ENCODE data around the gene STAMBP. TPM values are rescaled to one million over a fixed set of nuclear protein-coding genes. Genes with fewer than 3 reads are reported as not detected.

The STAMBP gene
- total RNA-seq, 3 donors from 2014 or later = 26.1 to 32.5 (median 32.4) TPM

DNA sequence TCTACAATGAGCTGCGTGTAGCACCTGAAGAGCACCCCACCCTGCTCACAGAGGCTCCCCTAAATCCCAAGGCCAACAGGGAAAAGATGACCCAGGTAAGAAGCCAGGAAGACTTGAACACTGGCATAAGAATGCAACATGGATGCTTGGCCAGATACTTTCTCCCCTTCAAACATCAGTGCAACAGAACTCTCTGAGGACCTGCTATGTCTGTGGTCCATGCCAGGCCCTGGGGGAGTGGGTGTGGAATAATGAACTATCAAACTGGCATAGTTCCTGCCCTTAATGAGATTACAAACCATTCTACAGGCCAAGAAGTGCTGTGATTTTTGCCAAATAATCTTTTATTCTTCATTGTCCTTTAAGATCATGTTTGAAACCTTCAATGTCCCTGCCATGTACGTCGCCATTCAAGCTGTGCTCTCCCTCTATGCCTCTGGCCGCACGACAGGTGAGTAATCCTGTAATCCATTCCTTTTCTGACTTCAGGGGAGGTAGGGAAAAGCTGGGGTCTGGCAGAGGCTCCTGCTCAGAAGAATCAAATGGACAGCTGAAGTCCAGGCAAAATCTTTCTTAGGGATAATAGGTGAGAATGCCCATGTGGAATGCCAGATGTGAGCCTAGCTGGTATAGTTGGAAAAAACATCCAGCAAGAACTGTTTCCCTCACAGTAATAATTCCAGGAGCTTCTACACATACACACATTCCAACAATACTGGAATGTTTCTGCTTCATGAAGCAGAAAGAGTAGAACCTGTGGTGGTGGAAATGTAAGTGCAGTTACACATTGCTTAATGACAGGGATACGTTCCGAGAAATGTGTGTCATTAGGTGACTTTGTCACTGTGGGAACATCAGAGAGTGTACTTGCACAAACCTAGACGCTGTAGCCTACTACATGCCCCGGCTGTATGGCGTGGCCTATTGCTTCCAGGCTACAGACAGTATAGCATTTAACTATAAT lies 80.2 kb downstream of the STAMBP start:
- Histone ChIP-seq H3K4me1 (no peaks in the 10 kb centered on the region), H3K4me3 (no peak overlapping the region), H3K27me3 (no peaks in the 10 kb centered on the region), H3K27ac (peak overlapping the region in 1 of 2 donors; percentile 19), H3K36me3 (no peaks in the 10 kb centered on the region), H3K9me3 (no peaks in the 10 kb centered on the region)
- TF ChIP-seq, protein P1, sequence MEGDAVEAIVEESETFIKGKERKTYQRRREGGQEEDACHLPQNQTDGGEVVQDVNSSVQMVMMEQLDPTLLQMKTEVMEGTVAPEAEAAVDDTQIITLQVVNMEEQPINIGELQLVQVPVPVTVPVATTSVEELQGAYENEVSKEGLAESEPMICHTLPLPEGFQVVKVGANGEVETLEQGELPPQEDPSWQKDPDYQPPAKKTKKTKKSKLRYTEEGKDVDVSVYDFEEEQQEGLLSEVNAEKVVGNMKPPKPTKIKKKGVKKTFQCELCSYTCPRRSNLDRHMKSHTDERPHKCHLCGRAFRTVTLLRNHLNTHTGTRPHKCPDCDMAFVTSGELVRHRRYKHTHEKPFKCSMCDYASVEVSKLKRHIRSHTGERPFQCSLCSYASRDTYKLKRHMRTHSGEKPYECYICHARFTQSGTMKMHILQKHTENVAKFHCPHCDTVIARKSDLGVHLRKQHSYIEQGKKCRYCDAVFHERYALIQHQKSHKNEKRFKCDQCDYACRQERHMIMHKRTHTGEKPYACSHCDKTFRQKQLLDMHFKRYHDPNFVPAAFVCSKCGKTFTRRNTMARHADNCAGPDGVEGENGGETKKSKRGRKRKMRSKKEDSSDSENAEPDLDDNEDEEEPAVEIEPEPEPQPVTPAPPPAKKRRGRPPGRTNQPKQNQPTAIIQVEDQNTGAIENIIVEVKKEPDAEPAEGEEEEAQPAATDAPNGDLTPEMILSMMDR (IDR thresholded peaks at IDR 0.05) = no peak
- TF ChIP-seq POLR2A (IDR thresholded peaks at IDR 0.05) (no peak), POLR2AphosphoS5 (IDR thresholded peaks at IDR 0.05) (no peak)
- DNase-seq (ENCODE audit: low spot score in 2 of 2) = no peak
- intact Hi-C loops (cut with DNase I; ENCODE audit: low total_unique reads) = no loop called here

DNA sequence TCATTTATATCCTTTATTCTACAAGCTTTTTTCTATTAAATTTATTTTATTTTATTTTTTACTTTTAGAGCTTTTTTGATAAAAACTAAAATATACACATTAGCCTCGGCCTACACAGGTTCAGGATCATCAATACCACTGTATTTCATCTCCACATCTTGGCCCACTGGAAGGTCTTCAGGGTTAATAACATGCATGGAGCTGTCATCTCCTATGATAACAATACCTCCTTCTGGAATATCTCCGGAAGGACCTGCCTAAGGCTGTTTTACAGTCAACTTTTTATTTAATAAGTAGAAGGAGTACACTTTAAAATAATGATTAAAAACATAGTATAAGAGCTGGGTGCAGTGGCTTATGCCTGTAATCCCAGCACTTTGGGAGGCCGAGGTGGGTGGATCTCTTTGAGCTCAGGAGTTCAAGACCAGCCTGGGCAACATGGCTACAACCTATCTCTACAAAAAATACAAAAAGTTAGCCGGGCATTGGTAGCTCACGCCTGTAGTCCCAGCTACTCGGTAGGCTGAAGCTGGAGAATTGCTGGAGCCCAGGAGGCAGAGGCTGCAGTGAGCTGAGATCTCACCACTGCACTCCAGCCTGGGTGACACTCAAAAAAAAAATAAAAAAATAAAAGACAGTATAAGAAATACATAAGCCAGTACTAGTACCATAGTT lies 82.2 kb downstream of the STAMBP start:
- H3K9me3 ChIP-seq = no peaks in the 10 kb centered on the region
- TF ChIP-seq, protein P1 (IDR thresholded peaks at IDR 0.05) = no peak
- TF ChIP-seq POLR2AphosphoS5 (IDR thresholded peaks at IDR 0.05) (no peak), POLR2A (IDR thresholded peaks at IDR 0.05) (no peak)
- DNase-seq (ENCODE audit: low spot score in 2 of 2) = no peak
- H3K4me3 ChIP-seq = no peak overlapping the region
- H3K27ac ChIP-seq = no peak overlapping the region
- H3K4me1 ChIP-seq = no peaks in the 10 kb centered on the region
- no peaks in the 10 kb centered on the region for H3K36me3 ChIP-seq
- H3K27me3 ChIP-seq = no peaks in the 10 kb centered on the region
- intact Hi-C loops (cut with DNase I; ENCODE audit: low total_unique reads) = no loop called here

DNA sequence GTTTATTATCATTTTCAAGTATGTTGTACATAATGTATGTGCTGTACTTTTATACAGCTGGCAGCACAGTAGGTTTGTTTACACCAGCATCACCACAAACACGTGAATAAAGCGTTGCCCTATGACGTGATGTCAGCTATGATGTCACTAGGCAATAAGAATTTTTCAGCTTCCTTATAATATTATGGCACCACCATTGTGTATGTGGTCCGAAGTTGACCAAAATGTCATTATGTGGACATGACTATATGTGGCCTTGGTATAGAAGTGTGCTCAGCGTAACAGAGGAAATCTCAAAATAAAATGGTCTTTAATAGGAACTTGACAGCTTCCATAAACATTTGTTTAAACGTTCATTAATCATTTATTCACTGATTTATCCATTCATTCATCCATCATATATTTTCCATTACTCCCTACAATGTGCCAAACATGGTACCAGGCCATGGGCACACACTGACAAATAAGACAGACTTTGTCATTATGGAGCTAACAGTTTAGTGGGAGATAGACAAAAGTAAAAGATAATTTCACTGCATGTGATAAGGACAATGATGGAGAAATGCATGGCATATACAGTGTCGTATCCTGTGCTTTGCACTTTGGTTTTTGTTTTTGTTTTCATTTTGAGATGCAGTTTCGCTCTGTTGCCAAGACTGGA lies 82.9 kb downstream of the STAMBP start:
- H3K36me3 ChIP-seq = no peaks in the 10 kb centered on the region
- H3K4me1 ChIP-seq = no peaks in the 10 kb centered on the region
- intact Hi-C loops (cut with DNase I; ENCODE audit: low total_unique reads) = no loop called here
- H3K27ac ChIP-seq = peak overlapping the region in 1 of 2 donors; percentile 3
- TF ChIP-seq, protein P1 (IDR thresholded peaks at IDR 0.05) = no peak
- no peak for TF ChIP-seq POLR2AphosphoS5 (IDR thresholded peaks at IDR 0.05)
- no peak for TF ChIP-seq POLR2A (IDR thresholded peaks at IDR 0.05)
- DNase-seq (ENCODE audit: low spot score in 2 of 2) = no peak
- H3K9me3 ChIP-seq = no peaks in the 10 kb centered on the region
- H3K27me3 ChIP-seq = no peaks in the 10 kb centered on the region
- H3K4me3 ChIP-seq = no peak overlapping the region

DNA sequence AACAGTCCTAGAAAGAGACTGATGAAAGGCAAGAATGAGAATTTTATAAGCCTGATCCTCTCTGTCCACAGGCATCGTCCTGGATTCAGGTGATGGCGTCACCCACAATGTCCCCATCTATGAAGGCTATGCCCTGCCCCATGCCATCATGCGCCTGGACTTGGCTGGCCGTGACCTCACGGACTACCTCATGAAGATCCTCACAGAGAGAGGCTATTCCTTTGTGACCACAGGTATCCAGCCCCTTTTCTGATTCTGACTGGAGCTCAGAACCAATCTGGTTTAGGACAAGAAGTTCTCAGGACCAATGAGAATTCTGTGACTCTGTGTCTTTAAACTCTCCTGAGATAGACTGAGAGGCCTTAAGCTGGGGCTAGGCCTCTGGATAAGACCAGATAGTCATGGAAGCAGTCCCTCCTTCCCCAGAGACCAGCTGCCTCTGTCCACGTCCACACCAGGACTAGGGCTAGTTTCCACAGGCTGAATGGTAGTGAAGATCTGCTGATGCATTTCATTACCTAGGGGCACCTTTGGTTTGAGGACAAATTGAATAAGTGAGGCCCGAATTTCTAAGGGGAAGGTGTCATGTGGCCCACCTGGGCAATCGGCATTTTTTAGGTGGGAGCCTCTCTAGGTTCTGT lies 84.8 kb downstream of the STAMBP start:
- H3K27ac ChIP-seq = no peak overlapping the region
- no peaks in the 10 kb centered on the region for H3K36me3 ChIP-seq
- H3K27me3 ChIP-seq = no peaks in the 10 kb centered on the region
- DNase-seq (ENCODE audit: low spot score in 2 of 2) = no peak
- H3K4me1 ChIP-seq = no peaks in the 10 kb centered on the region
- TF ChIP-seq, protein P1 (IDR thresholded peaks at IDR 0.05) = no peak
- no peak for TF ChIP-seq POLR2A (IDR thresholded peaks at IDR 0.05)
- TF ChIP-seq POLR2AphosphoS5 (IDR thresholded peaks at IDR 0.05) = no peak
- no peak overlapping the region for H3K4me3 ChIP-seq
- no peaks in the 10 kb centered on the region for H3K9me3 ChIP-seq
- intact Hi-C loops (cut with DNase I; ENCODE audit: low total_unique reads) = no loop called here

Data from breast epithelium (tissue), 4 donors.